Inferior parietal cortex (tissue), 1 donor: Measurements from ENCODE around the gene LHX4.

Experiments used
- DNase-seq: peaks from one replicate; pipeline ENCODE4 v3.0.0-alpha.2; 2016; ENCODE audit errors: extremely low spot score

The LHX4 gene

DNA sequence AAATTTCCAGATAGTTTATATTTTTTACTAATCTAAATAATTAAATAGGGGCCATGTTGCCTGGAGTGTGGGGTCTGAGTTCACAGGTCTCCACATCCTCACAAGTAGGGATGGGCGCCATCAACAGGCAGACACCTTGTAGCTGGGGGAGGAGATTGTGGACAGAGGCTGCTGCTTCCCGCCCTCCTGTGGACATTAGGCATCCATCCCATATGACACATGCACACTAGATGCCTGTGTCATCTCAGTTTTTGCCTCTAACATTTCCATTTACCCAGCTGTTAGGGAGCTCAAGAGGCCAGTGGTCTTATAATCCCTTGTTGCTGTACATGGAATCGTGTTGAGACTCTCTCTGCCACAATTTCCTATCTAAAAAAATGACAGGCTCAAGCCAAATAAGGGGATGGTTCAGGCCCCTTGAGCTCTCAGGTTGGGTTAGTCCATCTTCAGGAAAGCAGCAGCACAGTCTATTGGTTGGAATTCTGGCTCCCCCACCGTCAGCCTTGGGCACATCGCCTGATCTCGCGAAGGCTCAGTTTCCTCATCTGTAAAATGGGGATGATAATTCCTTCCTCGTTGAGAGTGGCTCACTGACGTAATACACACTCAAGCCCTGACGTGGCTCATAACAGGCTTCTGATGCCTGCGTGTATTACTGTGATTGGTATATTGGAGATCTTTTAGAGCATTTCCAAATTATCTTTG is 13.6 kb downstream of the LHX4 start:
- DNase-seq, result no peak

DNA sequence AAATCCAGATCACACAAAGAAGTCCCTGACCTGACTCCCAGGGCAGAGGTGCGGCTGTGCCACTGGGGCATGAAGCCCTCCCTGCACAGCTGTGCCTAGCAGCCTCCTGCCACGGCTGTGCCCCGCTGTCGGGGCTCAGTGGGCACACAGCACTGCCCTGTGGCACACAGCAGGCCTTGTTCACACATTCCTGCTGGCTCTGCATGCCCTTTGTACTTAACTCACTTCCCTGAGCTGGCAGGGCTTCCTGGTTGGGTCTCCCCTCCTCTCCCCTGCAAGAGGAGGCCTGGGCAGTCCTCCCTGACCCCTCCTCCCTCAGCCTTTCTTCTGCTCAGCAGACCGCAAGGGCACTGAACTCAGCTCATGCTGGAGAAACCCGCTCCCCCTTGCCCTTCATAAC is 14.8 kb downstream of the LHX4 start:
- no peak for DNase-seq

DNA sequence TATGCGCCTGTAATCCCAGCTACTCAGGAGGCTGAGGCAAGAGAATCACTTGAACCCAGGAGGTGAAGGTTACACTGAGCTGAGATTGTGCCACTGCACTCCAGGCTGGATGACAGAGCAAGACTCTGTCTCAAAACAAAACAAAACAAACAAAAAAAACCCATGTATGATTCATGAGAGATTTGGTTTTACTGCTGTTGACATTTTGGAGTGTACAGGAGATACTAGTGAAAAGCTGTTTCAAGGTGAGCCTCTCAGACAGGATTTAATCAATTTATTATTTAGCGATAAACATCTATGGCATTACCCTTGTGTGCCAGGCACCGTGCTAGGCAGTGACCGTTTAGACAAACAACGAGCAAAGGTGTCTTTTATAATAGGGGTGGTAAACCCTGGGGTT is 16.5 kb downstream of the LHX4 start:
- DNase-seq, result no peak

DNA sequence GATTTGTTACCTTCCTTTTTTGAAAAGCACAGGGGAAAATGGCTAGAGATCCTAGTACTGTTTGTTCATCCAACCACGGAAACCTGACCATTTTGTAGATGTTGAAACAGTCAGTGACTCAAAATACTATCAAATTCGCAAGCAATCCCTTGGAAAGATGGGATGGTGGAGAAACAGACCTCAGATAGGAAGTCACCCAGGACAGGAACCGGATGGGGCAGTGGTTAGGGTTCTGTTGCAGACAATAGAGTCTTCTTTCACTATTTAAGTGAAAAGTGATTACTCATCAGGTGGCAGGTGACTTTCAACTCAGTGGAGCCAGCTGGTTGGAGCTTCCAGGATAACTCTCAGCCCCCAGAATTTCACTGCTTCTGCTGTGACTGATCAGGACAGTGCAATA is 17.0 kb downstream of the LHX4 start:
- DNase-seq, result no peak

DNA sequence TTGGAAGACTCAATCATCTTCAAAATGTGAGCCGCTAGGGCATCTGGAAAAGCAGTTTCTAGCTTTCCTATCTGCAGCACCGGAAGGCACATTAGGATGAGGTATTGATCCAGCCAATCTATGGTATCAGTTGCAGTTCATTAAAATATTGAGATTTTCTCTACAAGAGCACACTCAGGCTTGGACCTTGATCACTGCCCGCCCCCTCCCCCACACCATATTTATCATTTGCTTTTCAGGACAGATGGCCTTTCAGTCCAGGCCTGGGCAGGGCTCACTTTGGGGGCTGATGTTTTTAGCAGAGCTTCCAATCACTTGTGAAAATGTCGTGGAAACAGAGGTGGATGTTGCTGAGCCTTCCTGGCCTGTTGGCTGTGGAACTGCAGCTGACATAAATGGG is 17.5 kb downstream of the LHX4 start:
- no peak for DNase-seq

DNA sequence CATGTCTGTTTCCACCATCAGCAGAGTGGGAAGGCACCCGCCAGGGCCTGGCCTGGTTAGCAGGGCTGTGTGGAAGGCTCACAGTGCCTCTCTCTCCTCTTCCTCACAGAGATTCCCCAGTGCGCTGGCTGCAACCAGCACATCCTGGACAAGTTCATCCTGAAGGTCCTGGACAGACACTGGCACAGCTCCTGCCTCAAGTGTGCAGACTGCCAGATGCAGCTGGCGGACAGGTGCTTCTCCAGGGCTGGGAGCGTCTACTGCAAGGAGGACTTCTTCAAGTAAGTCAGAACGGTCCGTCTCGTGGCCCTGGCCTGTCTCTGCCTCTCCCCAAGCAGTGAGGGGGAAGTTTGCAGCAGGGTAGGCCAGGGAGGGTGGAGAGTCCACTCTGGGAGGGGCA is 18.1 kb downstream of the LHX4 start:
- DNase-seq, result no peak

DNA sequence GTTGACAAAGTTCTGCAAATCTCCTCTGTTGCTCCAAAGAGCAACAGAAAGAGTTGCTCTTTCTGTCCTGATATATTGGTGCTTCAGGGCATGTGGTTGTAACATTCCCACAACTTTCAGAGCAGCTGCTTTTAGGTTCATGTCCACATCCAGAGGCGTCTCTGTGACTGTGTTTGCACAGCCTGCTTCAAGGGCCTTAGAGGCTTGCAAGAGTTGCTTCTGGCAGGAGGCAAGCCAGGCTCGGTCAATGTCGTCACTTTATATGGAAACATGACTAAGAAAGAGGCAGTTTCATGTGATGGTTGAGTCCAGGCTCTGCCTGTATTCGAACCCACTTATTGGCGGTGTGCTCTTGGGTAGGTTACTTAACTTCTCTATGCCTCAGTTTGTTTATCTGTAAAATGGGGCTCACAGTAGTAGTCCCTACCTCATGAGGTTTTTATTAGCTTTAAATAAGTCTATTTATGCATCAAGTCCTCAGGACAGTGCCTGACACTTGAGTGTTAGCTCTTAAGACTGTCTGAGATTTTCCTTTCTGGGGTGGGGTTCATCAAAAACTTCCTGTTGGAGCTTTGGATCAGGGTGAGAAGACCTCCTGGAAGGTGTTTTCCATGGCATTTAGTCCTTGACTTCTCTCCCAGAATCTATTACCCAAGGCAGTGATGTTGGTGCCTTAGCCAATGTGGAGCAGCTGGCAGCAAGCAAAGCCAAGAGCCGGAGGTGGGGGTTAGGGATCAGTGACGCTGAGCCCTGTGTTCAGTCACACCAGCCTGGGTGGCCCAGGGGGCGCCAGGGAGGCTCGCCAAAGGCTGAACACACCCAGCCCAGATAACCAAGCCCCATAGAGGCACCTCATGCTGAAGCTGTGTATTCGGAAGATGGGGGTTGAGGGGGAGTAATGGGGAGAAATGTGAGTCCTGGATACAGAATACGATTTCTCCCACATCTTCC is 18.9 kb downstream of the LHX4 start:
- no peak for DNase-seq

DNA sequence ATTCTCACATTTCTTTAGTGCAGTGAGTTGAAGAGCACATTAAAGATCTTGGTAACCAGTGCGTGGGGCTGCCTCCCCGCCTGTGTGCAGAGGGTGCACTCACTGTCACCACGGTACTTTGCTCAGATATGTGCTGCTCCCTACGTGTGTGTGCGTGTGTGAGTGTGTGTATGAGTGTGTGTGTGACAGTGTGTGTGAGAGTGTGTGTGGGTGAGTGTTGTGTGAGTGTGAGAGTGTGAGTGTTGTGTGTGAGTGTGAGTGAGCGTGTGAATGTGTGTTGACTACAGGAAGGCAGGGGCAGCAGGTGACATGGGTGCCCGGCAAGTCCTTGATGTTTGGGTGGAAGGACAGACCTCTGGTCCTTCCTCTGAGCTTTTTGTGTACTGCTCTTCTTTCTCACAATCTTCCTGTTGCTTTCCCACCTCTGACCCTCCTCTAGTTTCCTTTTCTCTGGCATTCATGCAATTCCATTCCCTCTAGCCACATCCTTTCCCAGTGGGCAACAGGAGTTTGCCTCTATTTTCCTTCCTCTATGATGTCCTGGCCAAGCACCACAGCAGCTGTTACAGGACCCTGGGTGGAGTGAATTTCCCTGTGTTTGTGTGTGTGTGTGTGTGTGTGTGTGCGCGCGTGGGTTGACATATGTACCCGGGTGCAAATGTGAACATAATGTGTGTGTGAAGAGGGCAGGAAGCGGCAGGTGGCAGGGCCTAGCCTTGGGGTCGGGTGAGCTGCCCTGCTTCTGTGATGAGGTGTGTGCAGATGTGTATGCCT is 19.8 kb downstream of the LHX4 start:
- no peak for DNase-seq

DNA sequence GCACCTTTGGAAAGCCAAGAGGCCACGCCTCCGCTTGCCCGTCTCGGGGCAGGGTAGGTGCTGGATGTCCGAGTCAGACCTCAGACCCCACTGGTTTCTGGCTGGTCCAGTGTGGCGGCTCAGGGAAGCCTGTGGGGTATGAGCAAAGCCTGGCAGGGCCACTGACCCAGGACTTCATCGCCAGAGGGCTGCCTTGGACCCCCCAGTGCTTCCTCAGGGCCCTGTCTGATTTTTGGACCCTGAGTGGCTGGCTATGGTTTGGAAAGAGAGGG is 20.4 kb downstream of the LHX4 start:
- DNase-seq, result no peak

DNA sequence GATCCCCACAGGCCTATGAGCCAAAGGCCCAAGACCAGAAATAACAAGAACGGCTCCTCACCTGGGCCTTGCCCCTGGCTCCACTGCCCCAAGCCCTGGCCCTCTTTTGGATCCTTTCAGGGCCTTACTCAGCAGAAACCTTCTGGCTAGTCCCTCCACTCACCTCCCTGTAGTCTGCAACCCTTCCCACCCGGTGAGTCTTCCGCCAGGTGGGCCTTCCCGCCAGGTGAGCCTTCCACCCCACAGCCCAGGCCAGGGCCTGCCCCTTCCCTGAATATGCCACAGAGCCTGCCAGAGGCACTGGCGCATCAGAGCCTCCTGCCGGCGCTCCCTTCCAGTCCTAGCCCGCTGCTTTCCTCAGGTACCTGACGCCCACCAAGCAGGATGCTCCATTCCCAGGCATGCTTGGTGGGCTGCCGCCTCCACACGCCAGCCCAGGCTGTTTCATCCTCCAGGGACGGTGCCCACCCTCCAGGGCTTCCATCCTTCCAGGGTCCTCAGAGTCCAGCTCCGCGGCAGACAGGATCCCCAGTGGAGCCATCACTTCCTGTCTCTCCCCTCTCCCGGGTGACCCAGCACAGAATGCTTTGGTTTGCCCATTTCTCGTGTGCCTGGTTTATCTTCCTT is 20.9 kb downstream of the LHX4 start:
- no peak for DNase-seq

DNA sequence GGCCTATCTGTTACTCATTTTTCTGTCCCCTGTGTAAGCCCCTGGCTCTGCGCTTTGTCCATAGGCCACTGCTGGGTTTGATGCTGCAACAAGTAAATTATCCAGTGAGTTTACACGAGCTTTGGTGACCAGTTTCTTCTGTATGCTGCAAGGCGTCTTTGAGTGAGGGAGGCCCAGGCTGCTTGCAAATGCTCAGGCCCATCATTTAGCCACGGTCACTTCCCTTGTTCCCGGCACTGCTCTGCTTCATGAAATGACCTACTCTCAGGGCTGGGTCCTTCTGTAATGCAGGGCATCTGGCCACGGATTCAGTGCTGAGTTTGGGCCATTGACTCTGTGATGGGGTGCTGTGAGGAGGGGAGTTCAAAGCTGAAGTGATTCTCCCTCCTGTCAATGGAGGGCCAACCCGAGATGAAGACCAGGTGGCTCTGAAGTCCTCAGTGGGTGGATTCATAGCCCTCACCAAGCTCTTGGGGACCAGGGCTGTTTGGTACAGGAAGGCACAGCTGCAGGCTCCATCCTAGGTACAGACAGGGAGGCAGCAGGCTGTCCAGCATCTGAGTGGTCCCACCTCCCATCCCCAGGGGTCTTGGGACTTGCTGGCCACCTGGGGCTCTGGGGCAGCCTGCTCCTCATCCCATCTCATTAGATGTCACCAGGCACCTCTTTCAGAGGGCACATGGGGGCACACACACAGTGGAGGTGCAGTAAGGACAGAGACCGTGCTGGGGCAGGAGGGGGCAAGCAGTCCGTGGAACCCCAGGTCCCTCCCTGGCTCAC is 21.7 kb downstream of the LHX4 start:
- DNase-seq, result no peak

DNA sequence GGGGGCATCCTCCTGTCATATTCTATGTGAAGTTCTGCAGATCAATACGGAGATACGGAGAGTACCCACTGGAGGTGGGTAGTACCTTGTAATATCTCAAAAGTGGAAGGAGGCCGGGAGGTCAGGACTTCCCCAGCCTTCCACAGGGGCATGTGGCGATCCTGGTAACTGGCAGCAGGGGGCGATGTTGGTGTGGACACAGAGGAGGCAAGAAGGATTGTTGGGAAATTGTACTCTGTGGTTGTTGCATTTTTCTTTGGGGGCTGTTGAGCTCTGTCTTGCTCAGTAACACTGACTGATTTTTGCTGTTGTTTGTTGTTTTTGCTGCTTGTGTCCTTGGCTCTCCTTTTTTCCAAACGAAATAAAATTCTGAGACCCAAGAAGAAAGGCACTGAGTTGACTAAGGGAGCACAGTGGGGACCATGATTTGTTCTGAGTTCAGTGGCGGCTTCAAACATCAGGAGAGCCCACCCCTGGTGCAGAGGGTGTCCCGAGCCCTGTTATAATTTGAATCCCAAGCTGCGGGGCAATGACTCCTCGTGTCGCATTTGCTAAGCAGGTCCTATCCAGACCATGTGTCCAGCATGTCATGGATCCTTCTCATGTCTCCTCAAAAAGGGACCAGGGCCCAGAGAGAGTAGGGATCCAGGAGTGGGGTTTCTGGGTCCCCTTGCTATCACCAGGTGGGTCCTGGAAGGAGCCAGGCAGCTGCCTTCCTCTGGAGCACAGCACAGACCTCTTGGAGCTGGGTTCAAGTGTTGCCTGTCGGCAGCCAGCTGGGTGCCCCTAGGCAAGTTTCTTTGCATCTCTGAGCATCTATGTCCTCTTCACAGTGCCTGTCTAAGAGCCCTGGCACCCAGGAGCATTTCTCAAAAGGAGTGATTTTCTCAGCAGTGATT is 22.8 kb downstream of the LHX4 start:
- DNase-seq, result peak; percentile 43

DNA sequence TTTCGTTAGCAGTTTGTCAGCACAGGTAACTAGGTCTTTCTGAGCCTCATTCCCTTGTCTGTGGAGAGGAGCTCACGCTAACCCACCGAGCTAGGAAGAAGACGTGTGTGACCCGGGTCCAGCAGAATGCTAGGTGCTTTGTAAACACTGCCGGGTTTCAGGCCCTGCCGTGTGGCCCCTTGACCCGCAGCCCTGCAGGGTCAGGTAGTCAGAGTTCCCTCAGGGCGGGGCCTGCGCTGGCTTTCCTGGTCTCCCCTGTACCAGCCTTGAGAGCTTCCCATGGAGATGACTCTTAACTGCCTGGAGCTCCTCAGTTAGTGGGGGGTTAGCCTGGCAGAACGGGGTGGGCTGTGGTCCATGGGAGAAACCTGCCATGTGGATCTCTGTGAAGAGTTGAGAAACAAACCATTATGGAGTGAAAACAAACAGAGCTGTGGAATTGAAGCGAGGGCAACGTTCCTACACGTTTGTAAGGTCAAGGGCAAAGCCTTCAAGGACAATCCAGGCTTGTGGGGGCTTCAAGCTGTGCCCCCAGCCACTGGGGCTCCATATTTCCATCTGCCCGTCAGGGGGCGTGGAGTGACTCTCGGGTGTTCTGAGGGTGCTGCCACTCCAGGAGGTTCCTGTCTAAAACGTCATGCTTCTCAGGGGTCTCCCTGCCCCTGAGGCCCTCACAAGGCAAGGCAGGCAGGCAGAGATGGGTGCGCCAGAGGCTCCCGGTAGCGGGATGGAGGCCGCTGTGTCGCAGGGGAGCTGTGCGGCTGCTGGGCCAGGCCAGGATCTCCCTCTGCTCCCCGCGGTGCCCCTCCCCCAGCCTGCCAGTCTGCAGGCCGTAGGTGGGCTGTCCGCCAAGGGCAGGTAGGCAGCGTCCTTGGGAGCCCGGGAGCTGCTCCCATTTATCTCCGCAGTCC is 23.8 kb downstream of the LHX4 start:
- DNase-seq, result no peak

DNA sequence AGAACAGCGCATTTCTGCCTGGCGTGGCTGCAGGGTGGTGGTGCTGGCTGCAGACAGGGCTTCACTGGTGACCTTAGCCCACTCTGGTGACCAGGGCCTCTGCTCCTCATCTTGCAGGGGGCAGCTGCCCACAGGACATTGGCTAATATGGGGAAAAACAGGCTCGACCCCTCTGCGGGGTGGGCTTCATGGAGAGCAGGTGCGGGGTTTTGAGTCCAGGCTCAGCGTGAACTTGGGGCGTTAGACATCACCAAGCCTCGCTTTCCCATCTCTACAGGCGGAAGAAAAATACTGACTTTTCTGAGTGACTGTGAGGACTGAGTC is 24.4 kb downstream of the LHX4 start:
- DNase-seq, result no peak

DNA sequence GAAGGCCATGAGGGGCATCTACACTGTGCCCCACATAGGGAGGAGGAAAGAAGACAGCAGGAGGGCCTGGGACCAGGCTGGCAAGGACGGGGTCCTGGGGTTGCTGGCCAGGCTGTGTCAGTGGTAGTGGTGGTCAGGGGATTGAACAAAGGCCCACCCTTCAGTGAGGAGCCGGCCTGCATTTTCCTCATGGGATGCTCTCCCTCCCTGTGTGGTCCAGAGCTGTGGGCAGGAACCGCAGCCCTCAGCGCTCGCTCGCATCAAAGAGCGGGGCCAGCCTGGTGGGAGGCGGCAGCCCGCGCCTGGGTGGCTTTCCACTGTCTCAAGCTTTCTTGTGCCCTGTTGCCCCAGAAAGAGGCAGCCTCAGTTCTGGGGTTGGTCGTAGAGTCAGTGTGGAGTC is 24.8 kb downstream of the LHX4 start:
- no peak for DNase-seq

DNA sequence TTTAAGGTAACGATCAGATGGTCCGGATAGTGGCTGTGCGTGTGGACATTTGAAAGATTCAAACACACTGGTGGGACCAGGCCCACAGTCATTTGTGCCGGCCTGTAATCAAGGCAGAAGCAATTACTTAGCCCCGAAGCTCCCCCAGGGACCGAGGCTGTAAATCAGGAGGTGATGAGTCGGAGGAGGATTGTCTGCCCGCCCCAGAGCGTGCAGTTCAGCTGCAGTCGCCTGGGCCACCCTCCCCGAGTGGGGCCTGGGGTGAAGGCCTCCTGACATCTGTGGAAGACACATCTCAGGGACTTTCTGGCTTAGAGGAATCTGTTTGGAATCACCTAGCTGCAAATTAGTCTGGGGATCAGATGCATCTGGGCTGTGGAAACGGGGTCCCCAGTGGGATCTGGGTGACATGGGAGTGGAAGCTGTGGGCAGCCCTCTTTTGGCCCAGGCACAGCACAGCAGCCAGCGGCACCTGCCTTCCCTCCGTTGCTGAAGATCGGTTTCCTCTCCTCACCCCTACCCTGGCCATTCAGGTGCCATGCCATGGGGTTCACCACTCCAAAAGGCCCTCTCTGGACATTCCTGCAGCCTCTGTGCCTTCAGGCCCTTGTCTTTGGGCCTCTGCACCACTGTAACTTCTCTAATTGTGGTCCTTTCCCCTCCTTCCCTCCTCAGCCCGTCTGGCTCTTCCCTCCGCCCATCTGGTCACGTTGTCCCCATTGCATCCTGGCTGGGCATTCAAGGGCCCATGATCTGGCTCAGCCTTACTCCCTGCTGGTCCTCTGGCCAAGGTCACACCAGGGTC is 25.7 kb downstream of the LHX4 start:
- DNase-seq, result no peak

DNA sequence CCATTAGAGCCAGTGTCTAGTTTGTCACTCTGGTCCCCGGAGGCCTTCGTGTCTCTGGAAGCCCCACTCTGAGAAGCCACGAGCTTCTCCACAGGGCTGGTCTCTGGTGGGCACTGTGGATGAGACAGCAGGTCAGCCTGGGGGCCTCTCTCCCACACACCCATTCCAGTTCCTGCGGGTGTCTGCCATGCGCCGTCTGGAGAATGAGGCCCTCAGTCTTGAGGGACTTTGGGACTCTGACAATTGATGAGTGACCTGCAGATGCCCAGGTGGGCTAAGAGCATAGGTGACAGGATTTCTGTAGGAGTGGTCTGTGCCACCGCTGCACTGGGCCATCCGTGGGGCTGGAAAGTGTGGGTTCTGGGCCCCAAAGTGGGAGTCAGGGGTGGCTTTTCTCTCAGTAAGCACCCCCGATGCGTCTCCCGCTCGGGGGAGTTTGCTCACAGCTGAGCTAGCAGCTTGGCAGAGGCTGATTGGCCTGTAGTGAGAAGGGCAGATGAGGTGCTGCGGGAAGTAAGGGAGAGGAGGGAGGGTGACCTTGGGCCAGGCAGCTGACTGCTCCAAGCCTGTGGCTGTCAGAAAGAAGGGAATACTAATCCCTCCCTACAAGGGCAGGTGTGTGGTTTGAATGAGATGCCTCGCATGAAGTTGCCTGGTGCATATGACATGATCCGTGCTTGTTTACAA is 26.4 kb downstream of the LHX4 start:
- no peak for DNase-seq

DNA sequence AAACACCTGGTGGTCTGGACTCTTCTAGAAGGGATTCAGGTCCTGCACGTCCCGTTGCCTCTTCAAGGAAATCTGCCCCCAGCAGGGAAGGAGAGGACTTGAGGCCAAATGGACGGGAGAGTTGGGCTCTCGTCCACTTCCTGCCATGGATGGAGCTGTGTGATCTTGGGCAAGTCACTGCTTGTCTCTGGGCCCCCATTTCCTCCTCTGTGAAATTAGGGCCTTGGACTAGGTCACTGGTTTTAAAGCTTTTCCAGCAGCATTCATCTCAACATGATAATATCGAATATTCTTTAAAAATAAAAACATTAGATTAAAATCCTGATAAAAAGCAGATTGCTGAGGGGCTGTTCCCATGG is 26.9 kb downstream of the LHX4 start:
- no peak for DNase-seq
